22Rv1 (cell line): Measurements from ENCODE around the gene SPRY1.
A peak's percentile ranks its signal among the peaks of the same experiment; 100 is the strongest.

ENCODE experiments used
- H3K27ac ChIP-seq: fragments of 450-650 bp; 2 replicates; pipeline ENCODE4 v1.5.1; 2017
- CTCF ChIP-seq: fragments of 450-650 bp; IDR thresholded peaks from 2 replicates; pipeline ENCODE4 v1.5.1; 2017; ENCODE audit warnings: mild to moderate bottlenecking
- ZFX ChIP-seq: fragments of 450-650 bp; IDR thresholded peaks from 2 replicates; pipeline ENCODE4 v1.6.1; 2017; ENCODE audit warnings: antibody characterized with exemption, borderline replicate concordance

SPRY1 gene

GRCh38 chr4:123378794-123379193 is 17.8 kb upstream of the SPRY1 start:
- H3K27ac ChIP-seq = no peak overlapping the region
- TF ChIP-seq ZFX (no peak), CTCF (no peak)

- TF ChIP-seq CTCF (no peak), ZFX (no peak)
- H3K27ac ChIP-seq = no peak overlapping the region
These were observed 17.2 kb upstream of the SPRY1 start for GRCh38 chr4:123379392-123379791.

- no peak for TF ChIP-seq CTCF
- no peak for TF ChIP-seq ZFX
- H3K27ac ChIP-seq = no peak overlapping the region
These were observed 15.6 kb upstream of the SPRY1 start for GRCh38 chr4:123380728-123381716.

- no peak overlapping the region for H3K27ac ChIP-seq
- TF ChIP-seq ZFX (no peak), CTCF (no peak)
These were observed 14.6 kb upstream of the SPRY1 start for GRCh38 chr4:123381996-123382395.

- no peak overlapping the region for H3K27ac ChIP-seq
- TF ChIP-seq ZFX (no peak), CTCF (no peak)
These were observed 13.0 kb upstream of the SPRY1 start for GRCh38 chr4:123383566-123383965.

- TF ChIP-seq CTCF = no peak
- peak overlapping the region; percentile 66 for H3K27ac ChIP-seq
These were observed 10.0 kb upstream of the SPRY1 start for GRCh38 chr4:123386609-123387008.

- TF ChIP-seq ZFX (no peak), CTCF (peak; percentile 80)
- no peak overlapping the region for H3K27ac ChIP-seq
These were observed 5.6 kb upstream of the SPRY1 start for GRCh38 chr4:123390846-123391456.
